Activated T-helper 2 cell treated with anti-CD3 and anti-CD28 coated beads, Interferon-gamma antibody, Interleukin-2, Interleukin-4, amounts not matched to agents 10 μg/mL and 5 μg/mL and 100 μg/mL, durations not matched to agents 14 hours and 24 hours and 36 hours (primary cell): ENCODE data around the gene MAVS. TPM values are rescaled to one million over a fixed set of nuclear protein-coding genes. Genes with fewer than 3 reads are reported as not detected.
"Not testable (repeated sequence)": the region's sequence is repeated elsewhere in the genome, so short reads cannot be mapped to it uniquely, and the experiment has no call there.

Experiments
- DNase-seq: peaks from one replicate; pipeline ENCODE4 v3.0.0; 2021; ENCODE audit warnings: low spot score
- H3K27ac Mint-ChIP-seq: one replicate; pipeline ENCODE4 v1.8.0; 2021; ENCODE audit warnings: mixed read lengths
- H3K27me3 Mint-ChIP-seq: one replicate; pipeline ENCODE4 v1.8.0; 2021; ENCODE audit warnings: low read depth, mixed read lengths
- H3K36me3 Mint-ChIP-seq: one replicate; pipeline ENCODE4 v1.8.0; 2021; ENCODE audit warnings: low read depth, mixed read lengths
- H3K4me1 Mint-ChIP-seq: one replicate; pipeline ENCODE4 v1.8.0; 2021; ENCODE audit warnings: low read depth, mixed read lengths
- H3K4me3 Mint-ChIP-seq: one replicate; pipeline ENCODE4 v1.8.0; 2021; ENCODE audit warnings: low read depth, mild to moderate bottlenecking, moderate library complexity, mixed read lengths
- H3K9me3 Mint-ChIP-seq: one replicate; pipeline ENCODE4 v1.8.0; 2021; ENCODE audit warnings: mixed read lengths
- intact Hi-C: fragments of 100-400 bp; cut with micrococcal nuclease; formaldehyde crosslinking; loops from one replicate; pipeline ENCODE4 v1.15.1; 2023
- total RNA-seq: library from RNA; stranded (reverse); gene quantifications from 2 replicates; pipeline ENCODE4 v1.2.3, GENCODE V29; 2022

The MAVS gene
- total RNA-seq, 1 donor from 2014 or later: 41.0 TPM

DNA sequence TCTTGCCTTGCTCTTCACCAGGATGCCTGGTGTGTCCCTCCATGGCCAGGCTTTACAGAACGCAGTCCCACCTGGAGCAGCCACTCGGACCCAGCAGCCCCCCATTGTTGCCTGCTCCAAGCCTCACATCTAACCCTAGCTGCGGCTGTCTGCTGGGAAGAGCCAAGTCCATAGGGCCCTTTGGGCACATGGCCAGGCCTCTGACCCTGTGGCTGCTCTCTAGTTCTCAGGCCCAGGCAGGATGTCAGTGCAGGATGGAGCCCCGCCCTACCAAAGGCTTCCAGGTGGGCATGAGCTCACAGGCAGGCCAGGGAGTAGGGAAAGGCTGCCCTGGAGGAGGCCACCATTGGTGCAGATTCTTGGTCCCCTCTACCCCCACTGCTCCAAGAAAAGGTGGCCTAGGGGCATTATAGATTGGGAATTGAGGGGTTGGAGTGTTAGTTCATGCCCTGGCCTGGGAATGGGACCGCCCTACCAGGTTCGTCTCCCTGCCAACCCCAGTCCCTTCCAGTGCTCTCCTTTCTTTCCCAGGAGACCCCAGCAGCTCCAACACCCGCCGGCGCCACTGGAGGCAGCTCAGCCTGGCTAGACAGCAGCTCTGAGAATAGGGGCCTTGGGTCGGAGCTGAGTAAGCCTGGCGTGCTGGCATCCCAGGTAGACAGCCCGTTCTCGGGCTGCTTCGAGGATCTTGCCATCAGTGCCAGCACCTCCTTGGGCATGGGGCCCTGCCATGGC, 18.7 kb downstream of the MAVS start:
- DNase-seq: no peak
- intact Hi-C loops: no loop called here
- Mint-ChIP-seq H3K27ac (no peak overlapping the region), H3K36me3 (peaks cover 66% of the 10 kb centered on the region), H3K4me3 (no peak overlapping the region), H3K4me1 (no peaks in the 10 kb centered on the region), H3K9me3 (no peaks in the 10 kb centered on the region), H3K27me3 (no peaks in the 10 kb centered on the region)

DNA sequence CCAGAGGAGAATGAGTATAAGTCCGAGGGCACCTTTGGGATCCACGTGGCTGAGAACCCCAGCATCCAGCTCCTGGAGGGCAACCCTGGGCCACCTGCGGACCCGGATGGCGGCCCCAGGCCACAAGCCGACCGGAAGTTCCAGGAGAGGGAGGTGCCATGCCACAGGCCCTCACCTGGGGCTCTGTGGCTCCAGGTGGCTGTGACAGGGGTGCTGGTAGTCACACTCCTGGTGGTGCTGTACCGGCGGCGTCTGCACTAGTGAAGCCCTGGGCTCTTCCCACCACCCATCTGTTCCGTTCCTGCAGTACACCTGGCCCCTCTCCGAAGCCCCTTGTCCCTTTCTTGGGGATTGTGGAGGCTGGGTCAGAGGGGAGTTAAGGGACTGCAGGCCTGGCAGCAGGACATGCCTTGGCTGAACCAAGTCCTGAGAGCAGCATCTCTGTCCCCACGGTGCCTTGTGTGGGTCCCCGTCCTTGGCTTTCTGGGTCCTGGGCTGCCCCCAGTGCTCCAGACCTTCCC, 19.3 kb downstream of the MAVS start:
- intact Hi-C loops: no loop called here
- Mint-ChIP-seq H3K4me3 (no peak overlapping the region), H3K36me3 (peaks cover 64% of the 10 kb centered on the region), H3K27ac (no peak overlapping the region), H3K4me1 (no peaks in the 10 kb centered on the region), H3K27me3 (no peaks in the 10 kb centered on the region), H3K9me3 (no peaks in the 10 kb centered on the region)
- DNase-seq: no peak

DNA sequence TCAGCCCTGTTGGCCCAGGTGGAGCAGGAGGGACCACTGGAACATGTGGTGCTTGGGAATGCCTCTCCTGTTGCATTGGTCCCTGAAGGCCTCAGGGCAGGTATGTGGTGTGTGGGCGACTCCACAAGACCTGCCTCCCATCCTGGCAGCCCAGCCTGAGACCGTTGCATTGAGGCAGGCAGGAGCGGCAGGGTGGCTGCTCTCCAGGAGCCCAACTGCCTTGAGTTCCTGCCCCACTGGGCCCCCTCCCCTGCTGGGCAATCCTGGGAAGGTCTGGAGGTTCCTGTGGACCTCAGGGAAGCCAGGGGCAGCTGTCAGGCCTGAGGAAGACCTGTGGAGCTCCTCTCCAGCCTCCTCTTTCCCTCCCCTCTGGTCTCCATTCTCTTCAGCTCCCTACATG, 19.8 kb downstream of the MAVS start:
- Mint-ChIP-seq H3K4me3 (no peak overlapping the region), H3K27ac (no peak overlapping the region), H3K4me1 (no peaks in the 10 kb centered on the region), H3K9me3 (no peaks in the 10 kb centered on the region), H3K36me3 (peaks cover 59% of the 10 kb centered on the region), H3K27me3 (no peaks in the 10 kb centered on the region)
- no peak for DNase-seq
- intact Hi-C loops: no loop called here

DNA sequence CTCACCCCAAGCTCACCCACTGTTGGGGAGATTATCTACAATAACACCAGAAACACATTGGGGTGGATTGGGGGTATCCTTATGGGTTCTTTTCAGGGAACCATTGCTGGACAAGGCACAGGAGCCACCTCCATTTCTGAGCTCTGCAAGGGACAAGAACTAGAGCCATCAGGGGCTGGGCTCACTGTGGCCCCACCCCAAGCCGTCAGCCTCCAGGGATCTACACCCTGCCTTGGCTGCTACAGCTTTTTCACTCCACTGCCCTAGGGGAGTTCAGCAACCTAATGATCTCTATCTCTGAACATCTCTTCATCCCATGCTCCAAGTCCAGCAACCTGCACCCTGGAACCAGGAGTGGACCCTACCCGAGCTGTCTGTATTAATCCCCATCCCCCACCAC, 21.2 kb downstream of the MAVS start:
- no peaks in the 10 kb centered on the region for H3K9me3 Mint-ChIP-seq
- no peak overlapping the region for H3K27ac Mint-ChIP-seq
- no peak overlapping the region for H3K4me3 Mint-ChIP-seq
- intact Hi-C loops: no loop called here
- no peak for DNase-seq
- H3K4me1 Mint-ChIP-seq: no peaks in the 10 kb centered on the region
- H3K36me3 Mint-ChIP-seq: peaks cover 57% of the 10 kb centered on the region
- no peaks in the 10 kb centered on the region for H3K27me3 Mint-ChIP-seq

DNA sequence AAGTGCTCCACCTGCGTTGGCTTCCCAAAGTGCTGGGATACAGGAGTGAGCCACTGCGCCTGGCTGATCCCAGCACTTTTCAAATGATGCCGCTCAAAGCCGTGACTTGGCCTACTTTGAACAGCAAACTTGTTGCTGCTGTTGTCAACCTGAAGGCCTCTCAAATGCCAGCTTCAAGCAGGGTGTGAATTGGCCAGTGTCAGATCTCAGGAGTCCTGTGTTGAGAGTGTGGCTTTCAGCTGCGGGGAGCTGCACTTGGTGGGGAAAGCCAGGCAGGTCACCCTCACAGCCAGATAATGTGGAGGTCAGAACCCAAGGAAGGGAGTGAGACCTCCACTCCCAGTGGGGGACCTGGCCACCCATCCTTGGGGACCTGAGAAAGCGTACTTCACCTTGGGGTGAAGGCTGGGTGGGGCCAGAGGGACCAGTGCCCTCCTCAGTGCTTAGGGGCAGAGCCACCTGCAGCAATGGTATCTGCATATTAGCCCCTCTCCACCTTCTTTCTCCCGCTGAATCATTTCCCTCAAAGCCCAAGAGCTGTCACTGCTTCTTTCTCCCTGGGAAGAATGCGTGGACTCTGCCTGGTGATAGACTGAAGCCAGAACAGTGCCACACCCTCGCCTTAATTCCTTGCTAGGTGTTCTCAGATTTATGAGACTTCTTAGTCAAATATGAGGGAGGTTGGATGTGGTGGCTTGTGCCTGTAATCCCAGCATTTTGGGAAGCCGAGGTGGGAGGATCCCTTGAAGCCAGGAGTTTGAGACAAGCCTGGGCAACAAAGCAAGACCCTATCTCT, 23.4 kb downstream of the MAVS start:
- no peak overlapping the region for H3K4me3 Mint-ChIP-seq
- H3K27ac Mint-ChIP-seq: no peak overlapping the region
- H3K4me1 Mint-ChIP-seq: peaks cover 2% of the 10 kb centered on the region
- no peak for DNase-seq
- intact Hi-C loops: no loop called here
- H3K36me3 Mint-ChIP-seq: peaks cover 53% of the 10 kb centered on the region
- H3K27me3 Mint-ChIP-seq: no peaks in the 10 kb centered on the region
- no peaks in the 10 kb centered on the region for H3K9me3 Mint-ChIP-seq

DNA sequence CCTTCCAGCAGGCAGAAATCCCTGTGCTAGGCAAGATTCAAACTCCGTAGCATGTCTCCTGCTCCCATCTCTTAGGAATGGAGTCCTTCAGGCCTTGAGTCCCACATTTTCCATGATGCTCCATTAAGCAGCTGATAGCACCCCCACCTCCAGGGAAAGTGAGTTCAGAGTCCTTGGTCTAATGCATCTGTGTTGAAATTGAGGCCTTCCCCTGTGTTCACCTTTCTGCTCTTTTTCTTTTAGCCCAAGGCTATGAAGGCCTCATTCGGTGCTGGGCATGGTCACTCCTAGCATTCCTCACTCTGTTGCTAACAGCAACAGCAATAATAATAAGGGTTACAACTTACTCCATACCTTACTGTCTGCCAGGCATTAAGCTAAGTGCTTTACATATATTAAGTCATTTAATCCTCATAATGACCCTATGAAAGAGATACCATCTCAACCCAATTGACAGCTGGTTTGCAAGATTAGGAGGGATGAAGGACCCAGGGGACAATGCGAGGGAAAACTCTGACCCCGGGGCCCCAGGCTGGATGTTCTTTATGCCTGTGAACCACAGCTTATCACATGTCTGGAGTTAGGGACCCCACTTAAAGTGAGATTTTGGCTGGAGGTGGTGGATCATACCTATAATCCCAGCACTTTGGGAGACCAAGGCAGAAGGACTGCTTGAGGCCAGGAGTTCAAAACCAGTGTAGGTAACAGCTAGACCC, 25.1 kb downstream of the MAVS start:
- Mint-ChIP-seq H3K9me3 (no peaks in the 10 kb centered on the region), H3K27ac (no peak overlapping the region), H3K36me3 (peaks cover 56% of the 10 kb centered on the region), H3K4me1 (peaks cover 7% of the 10 kb centered on the region), H3K27me3 (no peaks in the 10 kb centered on the region), H3K4me3 (no peak overlapping the region)
- intact Hi-C loops: no loop called here
- no peak for DNase-seq

DNA sequence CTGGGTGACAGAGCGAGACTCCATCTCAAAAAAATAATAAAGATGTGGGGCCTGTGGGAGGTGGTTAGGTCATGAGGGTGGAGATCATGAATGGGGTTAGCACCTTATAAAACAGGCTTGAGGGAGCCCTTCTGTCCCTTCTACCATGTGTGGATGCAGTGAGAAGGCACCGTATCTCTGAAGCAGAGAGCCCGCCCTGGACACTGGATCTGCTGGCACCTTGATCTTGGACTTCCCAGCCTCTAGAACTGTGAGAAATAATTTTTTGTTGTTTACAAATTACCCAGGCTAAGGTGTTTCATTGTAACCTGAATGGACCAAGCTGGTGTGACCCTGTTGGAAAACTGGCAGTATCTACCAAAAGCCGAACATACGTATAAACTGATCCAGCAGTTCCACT, 26.9 kb downstream of the MAVS start:
- Mint-ChIP-seq H3K36me3 (peaks cover 48% of the 10 kb centered on the region), H3K4me1 (peaks cover 7% of the 10 kb centered on the region), H3K4me3 (no peak overlapping the region), H3K9me3 (no peaks in the 10 kb centered on the region), H3K27me3 (no peaks in the 10 kb centered on the region), H3K27ac (no peak overlapping the region)
- DNase-seq: no peak
- intact Hi-C loops: no loop called here

DNA sequence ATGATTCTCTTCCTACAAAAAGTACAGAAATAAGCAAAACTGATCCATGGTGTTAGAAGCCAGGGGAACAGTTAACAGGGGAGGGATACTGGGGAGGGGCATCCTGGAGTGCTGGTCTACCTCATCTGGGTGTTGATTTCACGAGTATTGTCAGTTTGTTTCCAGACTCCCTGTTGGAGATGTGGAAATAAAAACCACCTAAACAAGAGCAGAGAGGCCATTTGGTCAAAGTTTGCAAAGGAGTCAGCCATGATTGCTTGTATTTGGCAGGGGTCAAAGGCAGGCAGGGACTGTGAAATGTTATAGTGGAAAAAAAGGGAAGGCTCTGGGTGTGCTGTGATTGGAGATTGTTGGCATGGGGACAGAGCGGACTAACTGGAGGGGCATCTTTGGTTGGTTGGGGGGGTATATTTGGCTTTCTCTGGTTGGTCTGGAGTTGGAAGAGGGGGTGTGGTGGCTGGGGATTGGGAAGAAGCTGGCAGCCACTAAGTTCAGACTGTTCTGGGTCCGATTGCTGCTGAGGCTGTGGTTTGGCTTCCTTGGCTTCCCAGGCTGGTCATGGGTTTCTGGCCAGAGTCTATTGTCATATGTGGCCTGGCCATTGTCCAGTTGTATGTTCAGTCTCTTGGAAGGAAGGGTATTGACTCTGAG, 27.7 kb downstream of the MAVS start:
- intact Hi-C loops: no loop called here
- DNase-seq: no peak
- no peaks in the 10 kb centered on the region for H3K27me3 Mint-ChIP-seq
- H3K9me3 Mint-ChIP-seq: no peaks in the 10 kb centered on the region
- H3K27ac Mint-ChIP-seq: no peak overlapping the region
- H3K4me1 Mint-ChIP-seq: peaks cover 7% of the 10 kb centered on the region
- peaks cover 51% of the 10 kb centered on the region for H3K36me3 Mint-ChIP-seq
- no peak overlapping the region for H3K4me3 Mint-ChIP-seq

DNA sequence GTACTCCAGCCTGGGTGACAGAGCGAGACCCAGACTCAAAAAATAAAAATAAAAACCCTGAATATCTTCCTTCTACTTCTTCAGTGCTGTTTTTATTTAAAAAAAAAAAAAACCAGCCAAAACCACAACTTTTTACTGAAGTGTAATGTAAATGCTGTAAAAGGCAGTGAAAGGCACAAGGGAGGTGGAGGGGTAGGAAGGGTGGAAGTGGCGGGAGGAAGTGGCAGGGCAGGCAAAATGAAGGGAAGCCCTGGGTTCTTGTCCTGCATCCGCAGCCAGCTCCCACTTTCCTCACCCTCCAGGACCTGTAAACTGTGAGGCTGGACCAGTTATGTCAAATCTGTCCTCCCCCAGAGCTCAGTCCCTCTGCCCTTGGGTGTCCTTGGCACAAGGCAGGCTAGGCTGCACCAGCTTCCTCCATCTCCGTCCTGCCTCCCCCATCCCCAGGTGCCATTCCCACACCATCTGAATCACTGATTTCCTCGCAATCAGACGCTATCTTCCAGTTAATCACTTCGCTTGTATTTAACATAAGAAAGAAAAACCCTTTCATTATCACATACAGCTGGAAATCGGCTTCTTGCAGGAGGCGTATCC, 28.8 kb downstream of the MAVS start:
- no peak overlapping the region for H3K27ac Mint-ChIP-seq
- intact Hi-C loops: no loop called here
- no peaks in the 10 kb centered on the region for H3K9me3 Mint-ChIP-seq
- H3K36me3 Mint-ChIP-seq: peaks cover 48% of the 10 kb centered on the region
- H3K4me1 Mint-ChIP-seq: peaks cover 7% of the 10 kb centered on the region
- no peak for DNase-seq
- no peaks in the 10 kb centered on the region for H3K27me3 Mint-ChIP-seq
- H3K4me3 Mint-ChIP-seq: no peak overlapping the region

DNA sequence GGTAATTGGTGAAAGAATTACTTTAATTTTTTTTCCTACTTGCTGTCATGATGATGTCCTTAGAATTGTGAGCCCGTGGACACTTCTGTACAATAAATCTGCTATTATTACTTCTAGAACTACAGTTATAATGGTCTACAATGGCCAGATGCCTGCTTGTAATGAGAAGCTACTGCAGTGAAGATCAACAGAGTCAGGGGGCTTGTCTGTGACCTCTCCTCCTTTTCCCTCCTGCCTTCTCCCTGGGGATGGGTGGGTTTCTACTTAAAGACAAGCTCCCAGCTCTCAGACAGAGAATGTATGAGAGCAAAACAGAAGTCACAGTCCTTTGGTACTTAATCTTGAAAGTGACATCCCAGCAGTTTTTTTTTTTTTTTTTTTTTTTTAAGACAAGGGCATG, 29.4 kb downstream of the MAVS start:
- H3K4me1 Mint-ChIP-seq: peaks cover 7% of the 10 kb centered on the region
- no peaks in the 10 kb centered on the region for H3K27me3 Mint-ChIP-seq
- H3K27ac Mint-ChIP-seq: no peak overlapping the region
- intact Hi-C loops: no loop called here
- no peak overlapping the region for H3K4me3 Mint-ChIP-seq
- no peak for DNase-seq
- peaks cover 45% of the 10 kb centered on the region for H3K36me3 Mint-ChIP-seq
- no peaks in the 10 kb centered on the region for H3K9me3 Mint-ChIP-seq

DNA sequence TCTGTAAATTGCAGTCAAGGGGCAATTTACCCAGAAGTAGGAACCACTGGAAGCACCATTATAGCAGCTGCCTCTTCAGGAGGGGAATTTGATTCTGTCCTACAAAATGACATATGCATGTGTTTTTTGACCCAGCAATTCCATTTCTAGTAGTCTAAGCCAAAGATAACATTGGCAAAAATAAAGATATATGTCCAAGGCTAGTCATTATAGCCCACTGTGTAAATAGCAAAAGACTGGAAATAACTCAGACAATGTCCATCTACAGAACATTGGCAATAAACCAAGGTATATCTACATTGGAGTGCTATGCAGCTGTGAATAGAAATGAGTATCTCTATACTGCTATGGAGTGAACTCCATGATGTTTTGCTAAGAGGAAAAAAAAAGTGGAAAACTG, 30.0 kb downstream of the MAVS start:
- no peak for DNase-seq
- Mint-ChIP-seq H3K36me3 (peaks cover 46% of the 10 kb centered on the region), H3K9me3 (no peaks in the 10 kb centered on the region), H3K4me3 (no peak overlapping the region), H3K27me3 (no peaks in the 10 kb centered on the region), H3K4me1 (peaks cover 7% of the 10 kb centered on the region), H3K27ac (no peak overlapping the region)
- intact Hi-C loops: no loop called here

DNA sequence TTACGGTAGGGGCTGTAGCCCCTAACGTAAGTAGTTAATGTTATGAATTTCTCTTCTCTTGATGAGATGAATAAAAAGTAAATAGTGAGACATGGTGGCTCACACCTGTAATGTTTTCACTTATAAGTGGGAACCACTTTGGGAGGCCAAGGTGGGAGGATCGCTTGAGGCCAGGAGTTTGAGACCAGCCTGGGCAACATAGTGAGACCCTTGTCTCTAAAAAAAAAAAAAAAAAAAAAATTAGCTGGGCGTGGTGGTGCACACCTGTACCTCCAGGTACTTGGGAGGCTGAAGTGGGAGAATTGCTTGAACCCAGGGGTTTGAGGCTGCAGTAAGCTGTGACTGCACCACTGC, 32.3 kb downstream of the MAVS start:
- not testable (repeated sequence) for H3K9me3 Mint-ChIP-seq, H3K27ac Mint-ChIP-seq, DNase-seq

More for the DNA sequence above, 32.3 kb downstream of the MAVS start:
- H3K27me3 Mint-ChIP-seq, intact Hi-C loops, H3K4me3 Mint-ChIP-seq, H3K4me1 Mint-ChIP-seq: not testable (repeated sequence)
- H3K36me3 Mint-ChIP-seq: peaks cover 30% of the 10 kb centered on the region
